LNCaP clone FGC (cell line): ENCODE results near the gene SORCS2.

Experiments
- DNase-seq: peaks from one replicate; pipeline ENCODE4 v3.0.0-alpha.2; 2011; ENCODE audit warnings: low read depth
- H3K4me3 ChIP-seq: 2 replicates; pipeline ENCODE4 v1.5.1; 2011; ENCODE audit warnings: mild to moderate bottlenecking, low read depth, low read length, control low read depth
- TF ChIP-seq, protein P1 (sequence below): IDR thresholded peaks from 2 replicates; pipeline ENCODE4 v1.5.1; 2012; ENCODE audit warnings: mild to moderate bottlenecking; ENCODE audit not compliant: control insufficient read depth, insufficient read depth; ENCODE audit errors: extremely low read depth

The SORCS2 gene

DNA sequence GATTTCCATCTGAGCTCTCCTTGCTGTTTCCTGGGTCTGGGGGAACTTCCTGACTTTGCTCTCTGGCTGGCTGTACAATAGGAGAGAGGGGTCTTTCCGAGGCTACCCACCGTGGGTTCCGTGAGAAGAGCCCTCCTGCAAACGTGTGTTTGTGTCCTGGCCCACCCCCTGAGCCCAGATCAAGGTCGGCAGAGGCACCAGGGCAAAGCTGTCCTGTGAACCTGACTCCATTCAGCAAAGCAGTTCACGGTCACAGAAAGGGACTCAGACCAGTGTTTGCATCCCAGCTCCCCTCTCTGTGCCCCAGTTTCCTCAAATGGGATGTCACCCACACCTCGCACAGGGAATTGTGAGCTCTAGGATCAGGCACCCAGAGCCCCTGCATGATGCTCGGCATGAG lies 339.7 kb downstream of the SORCS2 start:
- DNase-seq, result no peak
- H3K4me3 ChIP-seq, result no peak overlapping the region
- TF ChIP-seq, protein P1, sequence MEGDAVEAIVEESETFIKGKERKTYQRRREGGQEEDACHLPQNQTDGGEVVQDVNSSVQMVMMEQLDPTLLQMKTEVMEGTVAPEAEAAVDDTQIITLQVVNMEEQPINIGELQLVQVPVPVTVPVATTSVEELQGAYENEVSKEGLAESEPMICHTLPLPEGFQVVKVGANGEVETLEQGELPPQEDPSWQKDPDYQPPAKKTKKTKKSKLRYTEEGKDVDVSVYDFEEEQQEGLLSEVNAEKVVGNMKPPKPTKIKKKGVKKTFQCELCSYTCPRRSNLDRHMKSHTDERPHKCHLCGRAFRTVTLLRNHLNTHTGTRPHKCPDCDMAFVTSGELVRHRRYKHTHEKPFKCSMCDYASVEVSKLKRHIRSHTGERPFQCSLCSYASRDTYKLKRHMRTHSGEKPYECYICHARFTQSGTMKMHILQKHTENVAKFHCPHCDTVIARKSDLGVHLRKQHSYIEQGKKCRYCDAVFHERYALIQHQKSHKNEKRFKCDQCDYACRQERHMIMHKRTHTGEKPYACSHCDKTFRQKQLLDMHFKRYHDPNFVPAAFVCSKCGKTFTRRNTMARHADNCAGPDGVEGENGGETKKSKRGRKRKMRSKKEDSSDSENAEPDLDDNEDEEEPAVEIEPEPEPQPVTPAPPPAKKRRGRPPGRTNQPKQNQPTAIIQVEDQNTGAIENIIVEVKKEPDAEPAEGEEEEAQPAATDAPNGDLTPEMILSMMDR, result no peak

DNA sequence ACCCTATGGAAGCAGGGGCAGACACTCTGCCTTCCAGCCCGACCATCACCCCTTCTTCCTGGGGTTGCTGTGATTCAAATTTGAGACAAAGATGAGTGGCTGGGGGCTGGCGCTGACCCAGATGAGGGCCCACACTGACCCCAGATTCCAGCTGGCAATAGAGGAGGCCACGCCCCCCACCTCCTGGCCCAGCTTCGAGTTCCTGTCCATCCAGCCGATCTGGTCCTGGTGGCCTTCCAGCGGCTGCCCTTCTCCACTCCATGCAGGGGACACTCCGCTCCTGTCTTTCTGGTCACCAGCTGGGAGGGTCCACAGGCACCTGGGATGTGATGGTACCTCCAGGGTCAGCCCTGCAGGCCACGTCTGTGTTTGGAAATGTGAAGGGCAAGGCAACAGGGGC lies 340.9 kb downstream of the SORCS2 start:
- TF ChIP-seq, protein P1, result no peak
- DNase-seq, result no peak
- H3K4me3 ChIP-seq, result no peak overlapping the region

DNA sequence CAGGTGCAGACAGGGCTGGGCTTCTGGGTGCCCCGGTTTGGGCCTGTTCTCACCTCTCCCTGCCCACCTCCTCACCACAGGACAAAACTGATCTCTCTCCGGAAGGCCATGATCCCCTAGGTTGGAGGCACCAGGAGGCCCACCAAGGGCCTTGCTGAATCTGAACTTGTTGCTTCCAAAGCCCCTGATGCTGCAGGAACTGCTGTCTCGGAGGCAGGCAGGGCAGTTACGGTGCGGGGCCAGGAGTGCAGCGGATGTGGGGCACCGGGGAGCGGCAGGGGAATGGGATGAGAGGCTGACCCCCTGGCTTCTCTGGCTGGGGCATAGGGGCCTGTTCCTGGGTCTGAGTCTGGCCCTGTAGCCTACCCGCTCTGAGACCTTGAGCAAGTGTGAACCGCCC lies 342.8 kb downstream of the SORCS2 start:
- H3K4me3 ChIP-seq, result no peak overlapping the region
- TF ChIP-seq, protein P1, result no peak
- DNase-seq, result no peak

DNA sequence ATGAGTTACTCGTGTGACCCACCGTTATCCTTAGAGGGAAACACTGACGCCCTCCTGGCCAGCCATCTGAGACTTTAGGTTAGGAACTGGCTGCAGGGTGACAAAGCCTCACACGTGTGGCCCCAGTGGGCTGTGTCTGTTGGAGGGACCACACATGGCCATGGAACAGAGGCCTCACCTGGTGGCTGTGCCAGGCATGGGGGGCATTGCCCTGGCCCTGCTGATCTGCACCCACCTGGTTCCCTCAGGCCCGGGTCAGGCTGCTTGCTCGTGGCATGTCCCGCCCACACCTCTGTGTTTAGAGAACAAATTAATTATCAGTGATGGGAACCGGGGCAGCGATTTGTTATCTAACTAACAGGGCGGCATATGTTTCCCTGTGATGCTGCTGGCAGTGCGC lies 343.3 kb downstream of the SORCS2 start:
- TF ChIP-seq, protein P1, result no peak
- DNase-seq, result no peak
- H3K4me3 ChIP-seq, result no peak overlapping the region

DNA sequence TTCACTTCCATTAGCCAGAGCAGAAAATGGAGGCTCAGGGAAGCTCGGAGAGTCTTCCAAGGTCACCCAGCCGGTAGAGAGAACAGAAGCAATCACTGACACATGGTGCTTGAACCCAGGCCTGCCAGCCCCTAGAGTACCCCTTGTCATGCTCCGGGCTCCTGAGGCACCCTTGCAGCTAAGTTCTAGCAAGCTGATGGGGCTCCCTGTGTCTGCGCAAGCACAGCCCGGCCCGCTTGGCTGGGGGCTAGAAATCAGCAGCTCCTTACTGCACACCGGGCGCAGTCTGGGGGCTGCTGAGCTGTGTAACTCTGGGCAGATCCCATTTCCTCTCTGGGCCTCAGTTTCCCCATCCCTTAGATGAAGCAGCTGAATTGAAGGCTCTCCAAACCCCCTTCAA lies 344.5 kb downstream of the SORCS2 start:
- no peak overlapping the region for H3K4me3 ChIP-seq
- TF ChIP-seq, protein P1, result no peak
- DNase-seq, result no peak

DNA sequence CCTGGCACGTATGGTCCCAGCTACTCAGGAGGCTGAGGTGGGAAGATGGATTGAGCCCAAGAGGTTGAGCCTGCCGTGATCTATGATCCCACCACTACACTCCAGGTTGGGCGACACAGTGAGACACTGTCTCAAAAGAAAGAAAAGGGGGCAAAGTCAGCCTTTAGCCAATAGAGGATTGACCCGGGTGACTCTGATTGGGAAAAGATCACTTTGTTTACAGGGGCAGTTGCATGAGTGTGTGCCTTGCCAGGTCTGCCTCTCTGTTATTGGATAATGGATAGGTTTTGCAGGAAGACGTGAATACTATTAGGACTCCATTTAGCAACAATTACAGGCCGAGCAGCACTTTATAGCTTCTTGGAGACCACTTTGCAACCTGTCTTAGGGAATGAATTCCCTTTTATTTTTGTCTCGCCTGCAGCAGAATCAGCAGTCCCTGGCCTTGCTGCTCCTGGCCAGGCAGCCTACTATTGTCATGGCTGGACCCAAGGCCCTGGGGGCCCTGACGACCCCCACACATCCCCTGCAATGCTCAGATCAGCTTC lies 345.6 kb downstream of the SORCS2 start:
- no peak overlapping the region for H3K4me3 ChIP-seq
- TF ChIP-seq, protein P1, result no peak
- DNase-seq, result no peak

DNA sequence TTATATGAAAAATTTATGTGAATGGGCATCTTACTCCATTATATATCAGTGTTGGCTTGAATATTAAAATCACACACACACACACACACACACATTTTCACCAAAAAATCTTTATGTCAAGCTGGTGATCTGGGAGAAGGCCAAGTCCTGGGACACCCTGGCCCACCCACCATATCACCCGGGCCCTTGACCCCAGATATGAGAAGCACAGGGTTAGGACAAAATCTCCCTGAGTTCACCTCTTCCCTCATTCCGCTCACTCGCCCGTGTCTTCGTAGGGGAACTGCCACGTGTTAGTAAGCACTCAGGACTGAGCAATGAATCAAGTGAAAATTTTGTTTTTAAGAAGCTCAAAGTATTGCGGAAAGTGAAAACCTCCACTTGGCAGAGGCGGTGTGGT lies 346.2 kb downstream of the SORCS2 start:
- no peak overlapping the region for H3K4me3 ChIP-seq
- TF ChIP-seq, protein P1, result no peak
- DNase-seq, result no peak
